ENCODE measurements around the gene HDAC4. TPM values are rescaled to one million over a fixed set of nuclear protein-coding genes. Genes with fewer than 3 reads are reported as not detected.

Gene HDAC4
- total and polyA plus RNA-seq, 2 experiments from 2014 or later: 9.3 to 10.8 TPM

GRCh38 chr2:239392688-239393387 lies 8.0 kb downstream of the HDAC4 start:
- H3K27me3 ChIP-seq: no peaks in the 10 kb centered on the region
- H4K20me1 ChIP-seq (ENCODE audit: insufficient read depth, poor library complexity, severe bottlenecking): peaks cover 30% of the 10 kb centered on the region
- TF ChIP-seq, protein P1, sequence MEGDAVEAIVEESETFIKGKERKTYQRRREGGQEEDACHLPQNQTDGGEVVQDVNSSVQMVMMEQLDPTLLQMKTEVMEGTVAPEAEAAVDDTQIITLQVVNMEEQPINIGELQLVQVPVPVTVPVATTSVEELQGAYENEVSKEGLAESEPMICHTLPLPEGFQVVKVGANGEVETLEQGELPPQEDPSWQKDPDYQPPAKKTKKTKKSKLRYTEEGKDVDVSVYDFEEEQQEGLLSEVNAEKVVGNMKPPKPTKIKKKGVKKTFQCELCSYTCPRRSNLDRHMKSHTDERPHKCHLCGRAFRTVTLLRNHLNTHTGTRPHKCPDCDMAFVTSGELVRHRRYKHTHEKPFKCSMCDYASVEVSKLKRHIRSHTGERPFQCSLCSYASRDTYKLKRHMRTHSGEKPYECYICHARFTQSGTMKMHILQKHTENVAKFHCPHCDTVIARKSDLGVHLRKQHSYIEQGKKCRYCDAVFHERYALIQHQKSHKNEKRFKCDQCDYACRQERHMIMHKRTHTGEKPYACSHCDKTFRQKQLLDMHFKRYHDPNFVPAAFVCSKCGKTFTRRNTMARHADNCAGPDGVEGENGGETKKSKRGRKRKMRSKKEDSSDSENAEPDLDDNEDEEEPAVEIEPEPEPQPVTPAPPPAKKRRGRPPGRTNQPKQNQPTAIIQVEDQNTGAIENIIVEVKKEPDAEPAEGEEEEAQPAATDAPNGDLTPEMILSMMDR (IDR thresholded peaks at IDR 0.05; ENCODE audit: poor library complexity): no peak
- TF ChIP-seq EZH2phosphoT487 (IDR thresholded peaks at IDR 0.05; ENCODE audit: low read depth, severe bottlenecking, unreplicated experiment) (no peak), EZH2 (IDR thresholded peaks at IDR 0.05; ENCODE audit: borderline replicate concordance) (no peak)
- no peak for DNase-seq (ENCODE audit: low spot score)
- no peaks in the 10 kb centered on the region for H3K9me2 ChIP-seq (replicated peaks; ENCODE audit: insufficient read depth)
- H3K4me3 ChIP-seq: no peak overlapping the region
- no peaks in the 10 kb centered on the region for H3K9me3 ChIP-seq (ENCODE audit: low read depth)
- H2AFZ ChIP-seq: no peak overlapping the region
- peaks cover 14% of the 10 kb centered on the region for H3K4me1 ChIP-seq (ENCODE audit: insufficient read depth)
- 95% methylated on average over 14 of the region's 14 CpGs for WGBS (ENCODE audit: low lambda C conversion rate, missing lambda C conversion rate)
- H3K36me3 ChIP-seq (replicated peaks; ENCODE audit: insufficient read depth, low read depth): no peaks in the 10 kb centered on the region
- H3K27ac ChIP-seq: no peak overlapping the region
- peaks cover 97% of the 10 kb centered on the region for H3K79me2 ChIP-seq
- H3K4me2 ChIP-seq: no peak overlapping the region

DNA sequence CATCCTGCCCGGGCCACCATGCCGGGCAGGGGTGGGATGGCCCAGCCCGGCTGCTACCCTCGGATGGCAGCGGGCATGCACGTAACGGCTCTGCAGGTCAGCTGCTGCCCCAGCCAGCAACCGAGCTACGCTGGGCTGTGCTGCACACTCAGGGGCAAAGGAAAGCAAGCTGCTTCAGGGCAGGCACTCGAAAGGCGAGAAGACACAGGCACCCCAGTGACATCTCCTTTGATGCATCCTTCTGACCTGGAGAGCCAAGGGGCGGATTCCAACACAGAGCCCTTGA lies 8.8 kb downstream of the HDAC4 start:
- Histone ChIP-seq H3K4me2 (no peak overlapping the region), H3K9me2 (replicated peaks; ENCODE audit: insufficient read depth) (no peaks in the 10 kb centered on the region), H2AFZ (no peak overlapping the region), H3K9me3 (ENCODE audit: low read depth) (no peaks in the 10 kb centered on the region), H3K4me1 (ENCODE audit: insufficient read depth) (peaks cover 14% of the 10 kb centered on the region), H3K36me3 (replicated peaks; ENCODE audit: insufficient read depth, low read depth) (no peaks in the 10 kb centered on the region), H3K27ac (no peak overlapping the region), H3K27me3 (no peaks in the 10 kb centered on the region), H4K20me1 (ENCODE audit: insufficient read depth, poor library complexity, severe bottlenecking) (peaks cover 30% of the 10 kb centered on the region), H3K79me2 (peaks cover 89% of the 10 kb centered on the region), H3K4me3 (no peak overlapping the region)
- no peak for TF ChIP-seq EZH2phosphoT487 (IDR thresholded peaks at IDR 0.05; ENCODE audit: low read depth, severe bottlenecking, unreplicated experiment)
- no peak for TF ChIP-seq EZH2 (IDR thresholded peaks at IDR 0.05; ENCODE audit: borderline replicate concordance)
- TF ChIP-seq, protein P1 (IDR thresholded peaks at IDR 0.05; ENCODE audit: poor library complexity): no peak
- DNase-seq (ENCODE audit: low spot score): no peak
- WGBS (ENCODE audit: low lambda C conversion rate, missing lambda C conversion rate): 98% methylated on average over 12 of the region's 12 CpGs

DNA sequence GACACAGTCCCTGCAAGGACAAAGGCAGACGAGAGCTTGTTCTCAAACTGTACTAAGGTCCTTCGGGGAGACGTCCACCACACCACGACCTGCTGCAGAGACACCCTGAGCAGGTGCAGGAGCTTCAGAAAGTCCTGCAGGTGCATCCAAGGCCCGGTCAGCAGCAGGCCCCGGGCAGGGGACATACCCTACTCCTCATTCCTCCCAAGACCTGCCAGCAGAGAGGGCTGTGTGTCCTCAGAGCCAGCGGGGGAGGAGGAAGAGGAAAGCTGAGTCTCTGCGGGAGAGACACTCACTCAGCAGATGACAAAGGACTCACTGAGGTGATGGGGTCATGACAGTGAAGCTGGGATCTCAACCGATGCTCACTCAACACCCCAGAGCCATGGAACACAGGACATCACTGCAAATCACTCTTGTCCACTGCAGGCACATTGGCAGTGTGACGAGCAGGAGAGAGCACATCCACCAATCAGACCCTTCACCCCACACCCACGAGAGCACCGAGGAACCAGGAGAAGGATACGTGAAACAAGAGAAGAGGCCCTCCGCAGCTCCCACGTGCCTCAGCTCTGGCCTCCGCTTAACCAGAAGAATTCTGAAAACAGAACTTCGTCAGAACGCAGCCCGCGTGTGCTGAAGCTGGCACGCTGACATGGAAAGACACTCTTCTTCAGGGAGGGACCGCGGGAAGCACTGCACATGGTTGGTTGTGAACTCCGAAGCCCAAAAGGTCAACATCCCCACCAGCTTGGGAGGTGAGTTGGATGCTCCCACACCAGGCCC lies 9.3 kb downstream of the HDAC4 start:
- Histone ChIP-seq H4K20me1 (ENCODE audit: insufficient read depth, poor library complexity, severe bottlenecking) (peaks cover 30% of the 10 kb centered on the region), H3K4me2 (no peak overlapping the region), H3K27me3 (no peaks in the 10 kb centered on the region), H3K27ac (no peak overlapping the region), H2AFZ (no peak overlapping the region), H3K79me2 (peaks cover 89% of the 10 kb centered on the region), H3K36me3 (replicated peaks; ENCODE audit: insufficient read depth, low read depth) (no peaks in the 10 kb centered on the region), H3K9me2 (replicated peaks; ENCODE audit: insufficient read depth) (no peaks in the 10 kb centered on the region), H3K4me3 (no peak overlapping the region), H3K9me3 (ENCODE audit: low read depth) (no peaks in the 10 kb centered on the region), H3K4me1 (ENCODE audit: insufficient read depth) (peaks cover 14% of the 10 kb centered on the region)
- DNase-seq (ENCODE audit: low spot score): no peak
- 88% methylated on average over 21 of the region's 24 CpGs for WGBS (ENCODE audit: low lambda C conversion rate, missing lambda C conversion rate)
- TF ChIP-seq, protein P1 (IDR thresholded peaks at IDR 0.05; ENCODE audit: poor library complexity): no peak
- TF ChIP-seq EZH2 (IDR thresholded peaks at IDR 0.05; ENCODE audit: borderline replicate concordance) (no peak), EZH2phosphoT487 (IDR thresholded peaks at IDR 0.05; ENCODE audit: low read depth, severe bottlenecking, unreplicated experiment) (no peak)
